Gastrocnemius medialis (tissue), 4 donors: ENCODE results near the gene WSB1.

Experiments
- CTCF ChIP-seq, 5 experiments: fragments of 450-650 bp in 3 of 5; fragments of 200-600 bp in 2 of 5; sonication (generic) in 2 of 5; IDR thresholded peaks in 4 of 5; conservative IDR thresholded peaks in 1 of 5; 1 replicate in 4 of 5; 2 replicates in 1 of 5; pipeline ENCODE4 v1.5.1; 2016 to 2019; ENCODE audit warnings: antibody characterized with exemption in 5 of 5, mild to moderate bottlenecking in 3 of 5, moderate library complexity in 3 of 5
- POLR2A ChIP-seq, 2 donors: fragments of 450-650 bp; IDR thresholded peaks; one replicate each; pipeline ENCODE4 v1.6.1; 2017; ENCODE audit warnings: antibody characterized with exemption in 2 of 2, mild to moderate bottlenecking in 2 of 2, moderate library complexity in 2 of 2

- TF ChIP-seq CTCF (IDR thresholded peaks at IDR 0.05 in 4 of 5, conservative IDR thresholded peaks at IDR 0.05 in 1 of 5) = no peak
- no peak for TF ChIP-seq POLR2A (IDR thresholded peaks at IDR 0.05)
Measured at GRCh38 chr17:27354491-27355081, 60.7 kb downstream of the WSB1 start.
